H9 (cell line): Measurements from ENCODE around the gene MTA3. TPM values are rescaled to one million over a fixed set of nuclear protein-coding genes. Genes with fewer than 3 reads are reported as not detected.

ENCODE experiments used
- DNase-seq: peaks from one replicate; pipeline ENCODE4 v3.0.0-alpha.2; 2017
- H2AFZ ChIP-seq: one replicate; pipeline ENCODE4 v1.6.1; 2013; ENCODE audit warnings: mild to moderate bottlenecking, low read length, control low read depth, moderate library complexity
- H2AK5ac ChIP-seq: 2 replicates; pipeline ENCODE4 v1.6.1; 2013; ENCODE audit warnings: low read length, control low read depth, mixed read lengths; ENCODE audit not compliant: insufficient read length
- H2BK120ac ChIP-seq: one replicate; pipeline ENCODE4 v1.6.1; 2013; ENCODE audit warnings: low read depth, mild to moderate bottlenecking, low read length, control low read depth, inconsistent platforms; ENCODE audit not compliant: poor library complexity, severe bottlenecking
- H2BK12ac ChIP-seq: 2 replicates; pipeline ENCODE4 v1.6.1; 2013; ENCODE audit warnings: low read length, control low read depth, mixed read lengths, low read depth; ENCODE audit not compliant: insufficient read length
- H2BK15ac ChIP-seq: 2 replicates; pipeline ENCODE4 v1.6.1; 2013; ENCODE audit warnings: low read depth, low read length, control low read depth
- H2BK20ac ChIP-seq: one replicate; pipeline ENCODE4 v1.6.1; 2013; ENCODE audit warnings: low read depth, mild to moderate bottlenecking, low read length, control low read depth, inconsistent platforms; ENCODE audit not compliant: poor library complexity, severe bottlenecking
- H2BK5ac ChIP-seq: 2 replicates; pipeline ENCODE4 v1.6.1; 2013; ENCODE audit warnings: low read length, control low read depth, mixed read lengths; ENCODE audit not compliant: insufficient read length
- H3K14ac ChIP-seq: 2 replicates; pipeline ENCODE4 v1.6.1; 2013; ENCODE audit warnings: low read length, control low read depth; ENCODE audit not compliant: insufficient read depth
- H3K18ac ChIP-seq: 2 replicates; pipeline ENCODE4 v1.6.1; 2013; ENCODE audit warnings: low read depth, mild to moderate bottlenecking, mixed read lengths, low read length, control low read depth; ENCODE audit not compliant: insufficient read length
- H3K23ac ChIP-seq: 2 replicates; pipeline ENCODE4 v1.6.1; 2013; ENCODE audit warnings: low read length, control low read depth, mixed read lengths, low read depth; ENCODE audit not compliant: insufficient read length
- H3K23me2 ChIP-seq: 2 replicates; pipeline ENCODE4 v1.6.1; 2013; ENCODE audit warnings: low read depth, mild to moderate bottlenecking, mixed read lengths, low read length, control low read depth; ENCODE audit not compliant: insufficient read length, poor library complexity, severe bottlenecking
- H3K27ac ChIP-seq: 2 replicates; pipeline ENCODE4 v1.5.1; 2013; ENCODE audit warnings: low read length, control low read depth, mixed read lengths, low read depth; ENCODE audit not compliant: insufficient read length
- H3K27me3 ChIP-seq: 2 replicates; pipeline ENCODE4 v1.6.1; 2013; ENCODE audit warnings: low read length, control low read depth, inconsistent platforms; ENCODE audit not compliant: insufficient read depth
- H3K4ac ChIP-seq: 2 replicates; pipeline ENCODE4 v1.6.1; 2013; ENCODE audit warnings: low read depth, mild to moderate bottlenecking, control low read depth, inconsistent platforms, low read length, moderate library complexity
- H3K4me1 ChIP-seq: 2 replicates; pipeline ENCODE4 v1.6.1; 2013; ENCODE audit warnings: low read length, control low read depth, inconsistent platforms; ENCODE audit not compliant: insufficient read depth
- H3K4me2 ChIP-seq: 2 replicates; pipeline ENCODE4 v1.6.1; 2013; ENCODE audit warnings: low read length, control low read depth, mixed read lengths; ENCODE audit not compliant: insufficient read length, insufficient read depth
- H3K56ac ChIP-seq: 2 replicates; pipeline ENCODE4 v1.6.1; 2013; ENCODE audit warnings: low read depth, mild to moderate bottlenecking, mixed read lengths, low read length, control low read depth; ENCODE audit not compliant: insufficient read length
- H3K79me1 ChIP-seq: 2 replicates; pipeline ENCODE4 v1.6.1; 2013; ENCODE audit warnings: low read depth, mild to moderate bottlenecking, moderate library complexity, low read length, control low read depth, inconsistent platforms; ENCODE audit not compliant: insufficient read depth, poor library complexity, severe bottlenecking
- H3K79me2 ChIP-seq: 2 replicates; pipeline ENCODE4 v1.6.1; 2013; ENCODE audit warnings: low read length, control low read depth, inconsistent platforms; ENCODE audit not compliant: insufficient read depth
- H3K9ac ChIP-seq: 2 replicates; pipeline ENCODE4 v1.6.1; 2013; ENCODE audit warnings: low read length, control low read depth, mixed read lengths; ENCODE audit not compliant: insufficient read length; ENCODE audit errors: extremely low read depth
- H3K9me3 ChIP-seq: one replicate; pipeline ENCODE4 v1.6.1; 2013; ENCODE audit warnings: low read depth, low read length, inconsistent platforms; ENCODE audit not compliant: control insufficient read depth
- H3T11ph ChIP-seq: one replicate; pipeline ENCODE4 v1.6.1; 2013; ENCODE audit warnings: mild to moderate bottlenecking, low read length, control low read depth, inconsistent platforms
- H4K20me1 ChIP-seq: one replicate; pipeline ENCODE4 v1.6.1; 2013; ENCODE audit not compliant: control insufficient read depth, insufficient read length, insufficient read depth
- H4K5ac ChIP-seq: 2 replicates; pipeline ENCODE4 v1.6.1; 2013; ENCODE audit warnings: low read depth, mild to moderate bottlenecking, mixed read lengths, low read length, control low read depth; ENCODE audit not compliant: insufficient read length
- H4K8ac ChIP-seq: replicated peaks from 2 replicates; pipeline ENCODE4 v1.6.1; 2013; ENCODE audit warnings: low read length, control low read depth, mixed read lengths, low read depth; ENCODE audit not compliant: insufficient read length
- H4K91ac ChIP-seq: 2 replicates; pipeline ENCODE4 v1.6.1; 2013; ENCODE audit warnings: low read depth, mild to moderate bottlenecking, moderate library complexity, mixed read lengths, low read length, control low read depth; ENCODE audit not compliant: insufficient read length
- H3K27ac Mint-ChIP-seq, 3 experiments: 2 replicates in 2 of 3; 3 replicates in 1 of 3; pipeline ENCODE4 v1.8.0; 2020 to 2021; ENCODE audit warnings: mixed read lengths in 3 of 3, mild to moderate bottlenecking in 1 of 3, moderate library complexity in 1 of 3
- H3K27me3 Mint-ChIP-seq: 2 replicates; pipeline ENCODE4 v1.8.0; 2021; ENCODE audit warnings: low read depth, mild to moderate bottlenecking, moderate library complexity, mixed read lengths
- H3K36me3 Mint-ChIP-seq, 3 experiments: 2 replicates in 2 of 3; 3 replicates in 1 of 3; pipeline ENCODE4 v1.8.0; 2020 to 2021; ENCODE audit warnings: low read depth in 3 of 3, mixed read lengths in 3 of 3; ENCODE audit not compliant: insufficient read depth in 1 of 3
- H3K4me1 Mint-ChIP-seq, 2 experiments: 2 replicates each; pipeline ENCODE4 v1.8.0; 2020; ENCODE audit warnings: mixed read lengths in 2 of 2
- H3K4me3 Mint-ChIP-seq, 2 experiments: 2 replicates in 1 of 2; 3 replicates in 1 of 2; pipeline ENCODE4 v1.8.0; 2020 to 2021; ENCODE audit warnings: mild to moderate bottlenecking in 2 of 2, mixed read lengths in 2 of 2, moderate library complexity in 1 of 2
- H3K9me3 Mint-ChIP-seq, 2 experiments: 2 replicates in 1 of 2; 3 replicates in 1 of 2; pipeline ENCODE4 v1.8.0; 2020; ENCODE audit warnings: mild to moderate bottlenecking in 2 of 2, mixed read lengths in 2 of 2, moderate library complexity in 1 of 2
- WGBS: extraction: QIAGEN DNeasy Blood & Tissue Kit; methylation state at CpG from one replicate; pipeline ENCODE4 v1.1.7; 2013; ENCODE audit warnings: missing lambda C conversion rate, low lambda C conversion rate, mixed read lengths; ENCODE audit not compliant: insufficient read length; ENCODE audit errors: extremely low coverage; 5-methylcytosine and 5-hydroxymethylcytosine counted together
- total RNA-seq: library from RNA; stranded (reverse); gene quantifications from 2 replicates; pipeline ENCODE4 v1.2.1, GENCODE V29; 2021
- TF ChIP-seq, protein P1 (sequence below): fragments of 200-600 bp; sonication (generic); conservative IDR thresholded peaks from 3 replicates; pipeline ENCODE4 v1.8.0; 2021; ENCODE audit warnings: antibody characterized with exemption, mild to moderate bottlenecking

The MTA3 gene
- total RNA-seq, 1 experiment from 2014 or later = 253 TPM

DNA sequence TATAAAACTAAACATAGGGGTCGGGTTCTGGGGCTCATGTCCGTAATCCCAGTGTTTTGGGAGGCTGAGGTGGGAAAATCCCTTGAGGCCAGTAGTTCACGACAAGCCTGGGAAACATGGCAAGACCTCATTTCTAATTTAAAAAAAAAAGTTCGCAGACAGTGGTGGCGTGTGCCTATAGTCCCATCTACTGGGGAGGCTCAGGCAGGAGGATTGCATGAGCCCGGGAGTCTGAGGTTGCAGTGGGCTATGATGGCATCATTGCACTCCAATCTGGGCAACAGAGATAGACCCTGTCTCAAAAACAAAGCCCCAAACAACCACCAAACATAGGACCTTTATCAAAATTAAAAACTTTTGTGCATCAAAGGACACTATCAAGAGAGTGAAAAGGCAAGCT is 233.7 kb downstream of the MTA3 start:
- Histone ChIP-seq H3K18ac (no peak overlapping the region), H4K20me1 (no peaks in the 10 kb centered on the region), H3K23me2 (no peaks in the 10 kb centered on the region), H4K91ac (no peak overlapping the region), H3K79me1 (no peaks in the 10 kb centered on the region), H3K56ac (no peak overlapping the region), H2BK20ac (no peak overlapping the region), H3K4me2 (no peak overlapping the region), H3K14ac (no peak overlapping the region), H3K79me2 (no peaks in the 10 kb centered on the region), H3K23ac (no peak overlapping the region), H3K9me3 (no peaks in the 10 kb centered on the region), H2BK12ac (no peak overlapping the region), H3K27ac (no peak overlapping the region), H3K27me3 (no peaks in the 10 kb centered on the region), H3K4ac (no peak overlapping the region), H2AK5ac (no peak overlapping the region), H3K4me1 (no peaks in the 10 kb centered on the region), H4K5ac (no peak overlapping the region), H3T11ph (no peak overlapping the region), H3K9ac (no peak overlapping the region), H2BK120ac (no peak overlapping the region), H4K8ac (no peak overlapping the region), H2BK15ac (no peak overlapping the region), H2AFZ (no peak overlapping the region), H2BK5ac (no peak overlapping the region)
- H3K4me1 Mint-ChIP-seq = peaks cover 5 to 7% of the 10 kb centered on the region in 2 experiments
- H3K4me3 Mint-ChIP-seq = no peak overlapping the region
- no CpG with 5 or more reads among the region's 6 CpGs for WGBS
- no peak overlapping the region for H3K27ac Mint-ChIP-seq
- peaks cover 0 to 3% of the 10 kb centered on the region in 2 experiments; a peak in 1 of 5 replicates for H3K9me3 Mint-ChIP-seq
- no peak for DNase-seq
- H3K36me3 Mint-ChIP-seq = peaks cover 0 to 3% (median 0%) of the 10 kb centered on the region in 3 experiments; a peak in 2 of 7 replicates
- H3K27me3 Mint-ChIP-seq = peaks cover 2% of the 10 kb centered on the region
- TF ChIP-seq, protein P1, sequence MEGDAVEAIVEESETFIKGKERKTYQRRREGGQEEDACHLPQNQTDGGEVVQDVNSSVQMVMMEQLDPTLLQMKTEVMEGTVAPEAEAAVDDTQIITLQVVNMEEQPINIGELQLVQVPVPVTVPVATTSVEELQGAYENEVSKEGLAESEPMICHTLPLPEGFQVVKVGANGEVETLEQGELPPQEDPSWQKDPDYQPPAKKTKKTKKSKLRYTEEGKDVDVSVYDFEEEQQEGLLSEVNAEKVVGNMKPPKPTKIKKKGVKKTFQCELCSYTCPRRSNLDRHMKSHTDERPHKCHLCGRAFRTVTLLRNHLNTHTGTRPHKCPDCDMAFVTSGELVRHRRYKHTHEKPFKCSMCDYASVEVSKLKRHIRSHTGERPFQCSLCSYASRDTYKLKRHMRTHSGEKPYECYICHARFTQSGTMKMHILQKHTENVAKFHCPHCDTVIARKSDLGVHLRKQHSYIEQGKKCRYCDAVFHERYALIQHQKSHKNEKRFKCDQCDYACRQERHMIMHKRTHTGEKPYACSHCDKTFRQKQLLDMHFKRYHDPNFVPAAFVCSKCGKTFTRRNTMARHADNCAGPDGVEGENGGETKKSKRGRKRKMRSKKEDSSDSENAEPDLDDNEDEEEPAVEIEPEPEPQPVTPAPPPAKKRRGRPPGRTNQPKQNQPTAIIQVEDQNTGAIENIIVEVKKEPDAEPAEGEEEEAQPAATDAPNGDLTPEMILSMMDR = no peak
